Retina (tissue), 1 donor: ENCODE data around the gene FLAD1.

Experiments
- DNase-seq: peaks from one replicate; pipeline ENCODE4 v3.0.0-alpha.2; 2016

The FLAD1 gene

DNA sequence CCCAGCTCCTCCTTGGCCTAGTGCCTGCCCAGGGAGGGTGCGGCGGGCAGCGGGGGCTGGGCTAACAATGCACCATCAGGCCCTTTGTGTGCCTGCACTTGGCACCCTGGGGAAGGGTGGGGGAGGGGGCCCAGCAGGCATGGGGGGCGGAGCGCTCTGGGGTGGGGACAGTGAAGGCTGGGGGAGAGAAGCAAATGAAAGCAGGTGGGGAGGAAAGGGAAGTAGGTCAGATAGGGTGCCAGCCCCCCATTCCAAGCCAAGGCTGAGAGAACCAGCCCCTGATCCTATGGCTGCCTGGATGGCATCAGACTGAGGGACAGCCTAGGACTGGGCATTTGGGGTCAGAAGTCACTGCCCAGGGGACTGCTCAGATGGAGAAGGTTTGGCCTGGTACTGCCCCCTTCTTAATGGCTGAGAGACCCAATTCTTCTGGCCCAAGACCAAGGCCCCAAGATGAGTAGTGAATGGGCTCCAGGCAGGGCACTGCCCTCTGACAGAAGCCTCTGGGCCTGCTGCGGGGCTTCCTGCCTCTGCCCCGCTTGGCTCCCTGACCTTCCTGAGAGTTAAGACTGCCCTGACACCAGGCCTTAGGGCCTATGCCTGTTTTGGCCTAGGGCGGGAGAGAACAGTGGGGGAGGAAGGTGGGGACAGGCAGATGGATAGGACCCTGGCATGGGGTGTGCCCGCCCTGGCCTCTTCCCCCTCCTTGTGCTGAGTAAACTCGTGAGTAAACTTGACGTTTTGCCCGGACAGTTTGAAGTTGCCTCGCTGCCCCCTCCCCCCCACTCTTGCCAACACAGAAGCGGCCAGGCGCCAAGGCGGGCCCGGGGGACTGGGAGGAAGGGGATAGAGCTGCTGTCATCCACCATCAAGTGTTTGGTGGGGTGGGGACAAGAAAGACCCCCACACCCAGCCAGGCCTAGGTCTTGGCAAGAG, 22.2 kb downstream of the FLAD1 start:
- no peak for DNase-seq

DNA sequence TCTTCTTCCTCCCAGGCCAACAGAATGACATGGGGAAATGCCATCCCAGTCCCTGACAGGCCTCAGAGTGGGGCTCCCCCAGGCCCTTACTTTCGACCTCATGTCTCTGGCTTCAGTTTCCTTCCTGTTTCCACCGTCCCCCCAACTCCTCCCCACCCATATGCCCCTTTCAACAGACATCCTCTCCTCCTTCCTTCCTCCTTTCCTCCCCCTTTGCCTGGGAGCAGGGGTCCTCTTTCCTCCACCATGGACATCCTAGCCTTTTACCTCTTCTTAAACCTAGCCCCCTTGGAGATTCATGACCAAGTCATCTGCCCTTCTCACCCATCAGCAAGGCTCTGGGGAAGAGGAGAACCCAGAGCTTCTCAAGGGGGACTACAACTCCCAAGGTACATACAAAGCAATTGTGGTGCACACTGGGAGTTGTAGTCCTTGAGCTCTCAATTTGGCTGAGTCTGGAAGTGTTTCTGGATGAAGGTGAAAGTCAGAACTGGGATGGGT, 23.5 kb downstream of the FLAD1 start:
- no peak for DNase-seq

DNA sequence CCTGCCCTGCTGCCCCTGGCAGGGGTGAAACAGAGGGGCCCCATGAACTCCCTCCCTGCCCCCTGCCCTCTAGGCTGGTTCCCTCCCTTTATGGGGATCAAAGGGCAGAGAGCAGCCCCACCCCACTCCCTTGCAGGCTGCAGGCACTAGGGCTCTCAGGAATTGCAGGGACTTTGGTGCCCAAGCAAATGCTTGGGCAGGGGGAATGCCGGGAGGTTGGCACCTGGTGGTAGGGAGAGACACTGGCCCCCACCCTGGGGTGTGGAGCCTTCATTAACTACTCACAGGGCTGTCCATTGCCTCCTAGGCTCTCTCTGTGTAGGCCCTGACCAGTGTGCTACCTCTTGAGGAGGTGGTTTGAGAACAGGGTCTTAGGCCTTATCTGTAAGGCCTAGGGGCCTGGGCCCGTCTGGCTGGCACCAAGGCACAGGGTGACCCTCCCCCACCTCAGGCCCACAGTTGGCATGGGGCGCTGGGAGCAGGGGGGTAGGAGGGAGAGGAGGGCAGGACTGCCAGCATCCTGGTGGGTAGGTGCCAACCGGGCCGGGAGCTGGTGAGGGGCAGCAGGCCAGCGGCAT, 24.2 kb downstream of the FLAD1 start:
- DNase-seq: no peak

DNA sequence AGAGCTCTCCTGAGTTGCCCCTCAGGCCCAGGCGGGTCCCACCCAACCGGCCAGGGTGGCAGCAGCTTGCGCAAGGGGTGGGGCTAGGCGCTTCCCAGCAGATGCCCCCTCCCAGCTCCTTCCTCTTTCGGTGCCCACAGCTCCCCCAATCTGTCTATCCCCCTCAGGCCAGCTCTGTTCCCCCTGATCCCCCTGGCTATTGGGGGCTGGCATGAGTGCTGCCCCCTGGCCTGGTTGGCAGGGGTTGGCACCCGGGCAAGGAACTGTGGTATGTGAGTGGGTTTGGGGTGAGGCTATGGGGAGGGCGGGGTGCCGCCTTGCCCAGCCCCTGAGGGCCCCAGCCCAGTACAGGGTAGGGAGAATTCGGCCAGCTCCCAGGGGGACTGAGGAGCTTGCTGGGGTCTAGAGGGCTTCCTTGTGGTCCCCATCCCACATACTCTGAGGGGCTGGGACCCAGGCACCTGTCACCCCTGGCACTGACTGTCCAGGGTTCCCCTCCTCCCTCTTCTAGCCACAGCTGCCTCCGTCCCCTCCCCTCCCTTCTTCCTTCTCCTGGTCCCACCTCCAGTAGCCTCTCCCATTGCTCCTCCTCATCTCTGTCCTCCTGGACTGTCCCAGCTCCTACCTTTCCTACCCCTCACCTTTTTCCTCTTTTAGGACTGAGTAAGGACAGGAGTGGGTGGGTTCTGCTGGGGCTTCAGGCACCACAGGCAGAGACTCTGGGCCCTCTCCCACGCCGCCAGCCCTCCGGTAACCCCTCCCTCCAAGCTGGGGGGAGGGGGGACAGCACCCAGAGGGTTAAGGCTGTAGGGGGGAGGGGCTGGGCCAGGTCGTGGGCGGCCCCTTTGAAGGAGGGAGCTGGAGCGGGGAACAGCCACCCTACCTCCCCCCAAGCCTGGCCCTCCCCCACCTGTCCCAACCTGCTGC, 25.1 kb downstream of the FLAD1 start:
- DNase-seq: no peak

DNA sequence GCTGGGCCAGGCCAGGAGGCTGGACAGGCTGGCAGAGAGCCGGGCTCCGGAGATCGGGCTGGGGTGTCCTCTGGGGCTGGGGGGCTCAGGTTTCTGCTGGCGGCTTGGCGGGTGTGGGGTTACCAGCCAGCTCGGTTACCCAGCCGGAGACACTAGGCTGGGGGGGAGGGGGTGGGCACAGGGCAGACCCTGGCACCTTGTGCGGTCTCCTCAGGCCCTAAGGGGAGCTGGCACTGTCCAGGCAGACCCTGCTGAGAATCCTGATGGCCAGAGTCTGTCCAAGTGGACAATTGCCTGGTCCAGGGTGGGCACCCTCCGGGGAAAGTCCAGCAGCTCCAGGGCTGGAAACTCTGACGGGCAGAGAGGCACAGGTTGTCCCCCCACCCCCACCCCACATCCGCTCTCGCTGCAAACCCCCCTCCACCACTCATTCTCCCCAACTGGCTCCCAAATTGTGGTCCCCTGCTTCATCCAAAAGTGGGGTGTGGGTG, 26.1 kb downstream of the FLAD1 start:
- DNase-seq: no peak

DNA sequence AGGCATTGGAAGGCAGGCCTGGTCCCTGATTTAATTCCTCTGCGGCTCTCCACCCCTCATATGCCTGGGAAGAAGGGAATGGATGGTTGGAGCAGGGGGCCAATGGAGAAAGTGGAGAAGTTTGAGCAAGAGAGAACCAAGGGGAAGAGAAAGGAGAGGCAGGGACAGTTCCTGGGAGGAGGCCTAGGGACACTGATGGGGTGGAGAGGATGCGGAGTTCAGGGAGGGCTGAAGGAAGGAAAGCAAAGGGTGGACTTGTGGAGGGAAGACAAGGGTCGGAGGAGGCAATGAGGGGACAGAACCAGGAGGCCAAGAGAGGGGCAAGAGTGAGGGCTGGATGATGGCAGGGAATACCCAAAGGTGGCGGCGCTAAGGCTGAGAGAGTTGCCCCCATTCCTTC, 26.6 kb downstream of the FLAD1 start:
- DNase-seq: no peak

DNA sequence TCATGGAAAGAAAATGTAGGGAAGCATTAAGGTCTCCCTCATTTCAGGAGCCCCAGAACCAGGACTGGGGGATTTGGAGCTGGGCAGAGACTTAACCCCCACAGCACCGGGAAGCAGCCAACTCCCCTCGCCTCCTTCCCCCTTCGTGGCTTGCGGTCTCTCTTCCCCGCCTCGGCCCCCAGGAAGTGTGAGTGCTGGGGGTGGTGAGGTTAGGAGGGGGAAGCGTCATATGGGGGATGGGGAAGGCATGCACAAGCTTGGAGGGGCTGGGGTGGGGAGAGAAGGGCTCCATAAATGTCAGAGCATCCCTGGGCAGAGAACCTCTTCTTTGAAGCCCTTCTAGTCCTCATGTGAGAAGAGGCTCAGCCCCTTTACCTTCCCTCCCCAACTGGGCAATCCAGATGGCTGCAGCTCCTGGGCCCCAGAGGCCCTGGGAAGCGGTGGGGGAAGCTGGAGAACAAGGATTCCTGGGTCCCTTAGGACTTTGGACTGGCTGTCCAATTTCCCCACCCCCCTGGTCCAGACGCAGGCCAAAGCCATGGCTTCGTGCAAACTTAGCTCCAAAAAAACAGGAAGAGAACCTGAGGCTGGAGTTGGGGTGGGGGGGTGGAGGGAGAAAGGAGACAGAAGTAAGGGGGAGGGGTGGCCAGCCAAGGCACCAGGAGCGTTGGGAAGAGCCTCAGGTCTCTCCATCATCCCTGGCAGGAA, 27.2 kb downstream of the FLAD1 start:
- no peak for DNase-seq

DNA sequence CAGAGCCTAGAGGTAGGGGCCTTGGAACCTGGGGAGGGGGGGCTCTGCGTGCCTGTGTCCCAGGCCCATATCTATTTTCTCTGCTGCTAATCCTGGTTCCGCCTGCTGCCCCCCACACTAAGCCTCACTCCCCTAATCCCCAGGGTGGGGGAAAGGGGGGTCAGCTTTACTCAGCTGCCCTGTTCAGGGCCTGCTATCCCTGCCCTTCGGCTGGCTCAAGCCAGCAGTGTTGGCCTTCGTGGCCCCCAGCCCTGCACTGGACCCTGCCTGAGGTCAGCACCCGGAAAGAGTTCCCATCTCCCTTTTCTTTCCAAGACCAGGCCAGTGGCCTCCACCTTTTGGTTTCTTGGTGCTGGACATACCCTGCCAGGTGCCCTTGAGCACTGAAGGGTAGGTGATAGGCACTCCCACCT, 27.9 kb downstream of the FLAD1 start:
- no peak for DNase-seq

DNA sequence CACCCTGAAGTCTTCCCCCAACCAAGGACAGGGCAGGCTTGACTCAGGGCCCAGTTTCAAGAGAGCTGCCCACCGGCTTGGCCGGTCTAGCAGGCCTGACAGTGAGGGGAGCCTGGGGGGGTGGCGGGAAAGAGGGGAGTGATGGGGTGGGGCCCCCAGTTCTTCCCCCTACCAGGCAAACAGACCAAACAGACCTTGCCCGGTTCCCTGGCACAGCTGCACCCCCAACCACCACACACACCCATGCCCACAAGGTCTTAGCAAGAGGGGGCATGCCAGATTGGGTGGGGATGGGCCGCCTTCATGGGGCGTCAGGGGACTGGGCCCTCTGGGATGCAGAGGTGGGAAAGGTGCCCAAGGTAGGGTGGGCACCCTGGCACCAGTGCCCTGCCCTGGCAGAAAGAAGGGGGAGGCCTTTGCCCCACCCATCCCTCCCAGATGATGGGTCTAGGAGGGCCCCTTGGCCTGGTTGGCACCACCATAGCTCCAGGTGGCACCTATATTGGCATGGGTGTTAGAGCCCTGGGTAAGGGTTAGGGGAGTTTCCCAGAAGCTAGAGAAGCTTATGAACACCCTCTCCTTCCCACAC, 28.4 kb downstream of the FLAD1 start:
- no peak for DNase-seq

DNA sequence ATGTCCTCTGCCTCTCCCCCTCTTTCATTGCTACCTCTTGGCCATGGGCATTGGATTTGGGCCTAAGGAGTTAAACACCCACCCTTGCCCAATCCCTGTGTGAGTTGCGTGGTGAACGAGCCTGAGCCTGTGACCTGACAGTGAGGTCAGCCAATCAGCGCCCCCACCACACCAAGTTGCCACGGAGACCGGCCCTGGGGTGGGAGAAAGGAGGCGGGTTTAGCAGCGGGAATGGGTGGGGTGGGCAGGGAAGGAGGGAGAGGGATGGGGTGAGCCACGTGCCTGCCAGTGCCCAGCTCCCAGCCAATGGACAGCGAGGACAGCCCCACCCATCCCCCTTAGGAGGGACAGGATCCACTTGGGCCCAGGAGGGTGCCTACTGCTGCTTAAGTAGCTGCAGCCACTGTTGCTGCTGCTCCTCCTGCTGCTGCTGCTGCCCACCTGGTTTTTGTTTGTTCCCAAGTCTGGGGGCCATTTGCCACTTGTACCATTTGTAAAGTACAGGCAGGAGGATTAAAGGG, 28.9 kb downstream of the FLAD1 start:
- peak; percentile 76 for DNase-seq

DNA sequence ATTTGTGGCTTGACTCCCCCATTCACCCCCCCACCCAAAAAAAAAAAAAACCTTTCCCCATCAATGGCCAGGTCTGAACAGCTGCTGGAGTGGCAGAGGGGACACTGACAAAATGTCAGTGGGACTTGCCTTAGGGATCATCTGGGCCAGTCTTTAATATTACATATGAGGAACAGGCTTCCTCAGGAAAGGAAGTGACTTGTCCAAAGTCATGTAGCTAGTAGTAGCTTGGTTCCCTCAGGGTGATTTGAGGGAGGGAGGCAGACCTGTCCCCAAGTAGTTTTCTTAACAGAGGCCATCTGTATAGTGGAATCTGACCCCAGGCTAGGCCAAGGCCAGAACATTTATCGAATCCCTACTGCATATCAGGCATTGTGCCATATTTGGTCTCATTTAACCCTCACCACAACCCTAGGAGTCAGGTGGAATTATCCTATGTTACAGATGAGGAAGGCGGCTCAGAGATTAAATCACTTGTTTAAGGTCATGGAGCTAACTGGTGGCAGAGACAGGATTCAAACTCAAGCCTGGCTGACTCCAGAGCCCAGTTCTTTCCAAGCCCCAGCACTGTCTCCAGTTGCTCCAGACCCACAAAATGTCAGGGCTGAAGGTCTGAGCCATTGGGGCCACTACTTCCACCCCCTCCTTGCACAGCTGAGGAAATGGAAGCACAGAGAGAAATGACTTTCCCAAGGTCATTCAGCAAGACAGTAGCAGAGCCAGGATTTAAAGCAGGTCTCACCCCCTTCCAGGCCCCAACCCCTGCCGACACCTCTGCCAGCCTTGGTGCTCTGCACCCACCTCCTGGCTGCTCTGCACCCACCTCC, 29.8 kb downstream of the FLAD1 start:
- no peak for DNase-seq

DNA sequence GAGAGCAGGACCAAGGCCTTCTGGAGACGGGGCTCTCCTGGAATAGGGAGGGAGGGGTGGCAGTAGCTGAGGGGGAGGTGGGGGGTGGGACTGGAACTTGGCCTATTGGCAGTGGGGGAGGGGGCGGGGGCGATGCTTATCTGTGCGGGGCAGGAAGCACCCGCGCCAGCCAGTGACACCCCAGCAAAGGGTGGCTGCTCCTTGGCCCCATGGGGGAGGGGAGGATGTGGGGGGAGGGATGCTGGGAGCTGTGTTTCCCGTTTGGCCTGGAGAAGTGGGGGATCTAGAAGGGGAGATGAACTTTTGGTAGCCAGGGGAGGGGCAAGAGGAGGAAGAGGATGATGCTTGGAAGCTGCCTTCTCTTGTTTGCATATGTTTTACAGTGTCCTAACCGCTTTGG, 30.5 kb downstream of the FLAD1 start:
- DNase-seq: no peak

DNA sequence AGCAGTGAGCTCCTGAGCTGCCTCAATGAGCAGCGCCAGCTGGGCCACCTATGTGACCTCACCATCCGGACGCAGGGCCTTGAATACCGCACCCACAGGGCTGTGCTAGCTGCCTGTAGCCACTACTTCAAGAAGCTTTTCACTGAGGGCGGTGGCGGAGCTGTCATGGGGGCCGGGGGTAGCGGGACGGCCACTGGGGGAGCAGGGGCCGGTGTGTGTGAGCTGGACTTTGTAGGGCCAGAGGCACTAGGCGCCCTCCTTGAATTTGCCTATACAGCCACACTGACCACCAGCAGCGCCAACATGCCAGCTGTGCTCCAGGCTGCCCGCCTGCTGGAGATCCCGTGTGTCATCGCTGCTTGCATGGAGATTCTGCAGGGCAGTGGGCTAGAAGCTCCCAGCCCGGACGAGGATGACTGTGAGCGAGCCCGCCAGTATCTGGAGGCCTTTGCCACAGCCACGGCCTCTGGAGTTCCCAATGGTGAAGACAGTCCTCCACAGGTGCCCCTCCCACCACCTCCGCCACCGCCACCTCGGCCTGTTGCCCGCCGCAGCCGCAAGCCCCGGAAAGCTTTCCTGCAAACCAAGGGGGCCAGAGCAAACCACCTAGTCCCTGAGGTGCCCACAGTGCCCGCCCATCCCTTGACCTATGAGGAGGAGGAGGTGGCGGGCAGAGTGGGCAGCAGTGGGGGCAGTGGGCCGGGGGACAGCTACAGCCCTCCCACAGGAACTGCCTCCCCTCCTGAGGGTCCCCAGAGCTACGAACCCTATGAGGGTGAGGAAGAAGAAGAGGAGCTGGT, 31.8 kb downstream of the FLAD1 start:
- DNase-seq: no peak

DNA sequence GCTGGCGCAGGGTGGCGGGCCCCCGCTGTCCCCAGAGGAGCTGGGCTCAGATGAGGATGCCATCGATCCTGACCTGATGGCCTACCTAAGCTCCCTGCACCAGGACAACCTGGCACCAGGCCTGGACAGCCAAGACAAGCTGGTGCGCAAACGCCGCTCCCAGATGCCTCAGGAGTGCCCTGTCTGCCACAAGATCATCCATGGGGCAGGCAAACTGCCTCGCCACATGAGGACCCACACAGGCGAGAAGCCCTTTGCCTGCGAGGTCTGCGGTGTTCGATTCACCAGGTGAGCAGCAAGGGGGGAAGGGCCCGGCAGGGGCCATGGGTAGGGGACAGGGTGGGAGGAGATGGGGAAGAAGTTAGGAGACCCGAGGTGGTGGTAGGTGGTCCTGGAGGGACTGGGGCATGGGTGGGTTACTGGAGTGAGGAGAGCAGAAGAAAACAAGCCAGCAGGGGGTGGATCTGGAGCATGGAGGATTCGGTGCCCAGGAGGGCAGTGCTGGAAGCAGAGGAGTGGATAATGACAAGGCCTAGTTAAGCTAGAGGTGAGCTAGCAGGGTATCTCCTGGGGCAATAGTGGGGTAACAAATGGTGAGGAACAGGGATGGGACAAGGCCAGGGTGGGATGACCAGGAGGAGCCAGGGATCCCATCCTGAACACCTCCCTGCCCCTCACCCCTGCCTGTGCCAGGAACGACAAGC, 32.5 kb downstream of the FLAD1 start:
- DNase-seq: no peak

DNA sequence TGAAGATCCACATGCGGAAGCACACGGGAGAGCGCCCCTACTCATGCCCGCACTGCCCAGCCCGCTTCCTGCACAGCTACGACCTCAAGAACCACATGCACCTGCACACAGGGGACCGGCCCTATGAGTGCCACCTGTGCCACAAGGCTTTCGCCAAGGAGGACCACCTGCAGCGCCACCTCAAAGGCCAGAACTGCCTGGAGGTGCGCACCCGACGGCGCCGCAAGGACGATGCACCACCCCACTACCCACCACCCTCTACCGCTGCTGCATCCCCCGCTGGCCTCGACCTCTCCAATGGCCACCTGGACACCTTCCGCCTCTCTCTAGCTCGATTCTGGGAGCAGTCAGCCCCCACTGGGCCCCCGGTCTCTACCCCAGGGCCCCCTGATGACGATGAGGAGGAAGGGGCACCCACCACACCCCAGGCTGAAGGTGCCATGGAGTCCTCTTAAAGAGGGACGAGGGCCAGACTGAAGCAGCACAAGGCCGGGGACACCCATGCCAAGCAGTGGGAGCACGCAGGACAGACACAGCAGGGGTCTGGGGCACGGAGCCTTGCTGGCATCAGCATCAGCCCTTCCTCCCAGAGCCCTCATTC, 33.2 kb downstream of the FLAD1 start:
- DNase-seq: no peak

DNA sequence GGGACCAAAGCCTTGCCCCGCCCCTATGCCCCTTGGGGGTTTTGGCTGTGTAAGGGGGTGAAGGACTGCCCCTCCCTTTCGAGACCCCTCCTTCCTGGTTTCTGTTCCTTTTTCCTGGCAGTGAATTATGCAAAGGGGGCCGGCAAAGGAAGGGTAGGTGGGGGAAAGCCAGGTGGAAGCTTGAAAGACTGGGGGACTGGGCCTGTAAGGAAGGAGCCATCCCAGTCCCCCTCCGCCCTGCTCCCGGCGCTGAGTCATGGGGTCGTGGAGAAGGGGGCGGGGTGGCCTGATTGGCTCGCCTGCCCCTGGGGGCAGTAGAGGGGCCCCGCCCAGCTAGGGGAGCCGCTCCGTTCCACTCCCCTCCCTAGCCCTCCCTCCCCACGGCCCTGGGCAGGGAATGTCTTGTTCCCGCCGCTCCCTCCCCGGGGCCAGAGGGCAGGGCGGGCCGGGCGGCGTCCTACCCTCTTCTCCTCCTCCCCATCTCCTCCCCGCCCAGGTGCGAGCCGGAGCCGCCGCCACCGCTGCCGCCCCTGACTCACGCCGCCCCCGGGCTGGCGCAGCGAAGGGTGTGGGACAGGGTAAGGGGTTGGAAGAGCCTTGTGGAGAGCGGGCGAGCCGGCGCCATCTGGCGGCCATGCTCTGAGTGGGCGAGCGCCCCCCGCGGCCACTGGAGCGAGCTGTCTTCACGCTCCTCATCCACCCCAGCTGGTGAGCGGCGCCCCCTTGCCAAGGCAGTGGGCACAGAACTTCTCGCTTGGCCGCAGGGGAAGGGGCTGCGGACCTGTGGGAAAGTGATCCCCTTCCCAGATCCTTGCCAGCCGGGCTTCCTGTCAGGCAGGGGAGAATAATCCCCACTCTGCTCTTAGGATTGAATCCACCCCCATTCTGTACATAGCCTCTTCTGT, 34.1 kb downstream of the FLAD1 start:
- DNase-seq: peak; percentile 98

DNA sequence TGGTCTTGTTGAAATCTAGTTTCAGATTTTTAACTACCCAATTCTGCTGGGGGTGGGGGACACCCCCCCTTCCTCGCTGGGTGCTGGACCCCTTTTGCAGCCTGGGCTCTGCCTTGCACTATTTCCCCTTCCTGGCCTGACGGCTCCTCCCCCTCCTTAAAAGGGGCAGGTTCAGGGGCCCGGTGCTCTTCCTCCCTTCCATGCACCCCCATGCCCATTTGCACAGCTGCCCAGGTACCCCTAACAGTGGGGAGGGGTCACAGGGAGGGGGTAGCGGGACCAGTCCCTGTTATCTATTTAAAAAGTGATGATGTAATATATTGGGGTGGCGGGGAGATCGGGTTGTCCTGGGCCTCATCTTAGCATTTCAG, 34.8 kb downstream of the FLAD1 start:
- DNase-seq: no peak
